Stomach smooth muscle (tissue), 2 donors: ENCODE results near the gene MYLK3.

Experiments used
- H3K27ac ChIP-seq: one replicate; pipeline ENCODE4 v1.7.0; 2013; ENCODE audit warnings: mild to moderate bottlenecking, low read length, inconsistent platforms
- H3K27me3 ChIP-seq, 2 donors: one replicate each; pipeline ENCODE4 v1.7.0; 2013; ENCODE audit warnings: low read length in 2 of 2; ENCODE audit not compliant: insufficient read depth in 2 of 2, control insufficient read depth in 1 of 2
- H3K36me3 ChIP-seq, 2 donors: one replicate each; pipeline ENCODE4 v1.7.0; 2013; ENCODE audit warnings: low read length in 2 of 2; ENCODE audit not compliant: control insufficient read depth in 2 of 2, insufficient read depth in 2 of 2
- H3K4me1 ChIP-seq: one replicate; pipeline ENCODE4 v1.7.0; 2013; ENCODE audit warnings: low read length; ENCODE audit not compliant: control insufficient read depth, insufficient read depth
- H3K4me3 ChIP-seq, 2 donors: one replicate each; pipeline ENCODE4 v1.7.0; 2013; ENCODE audit warnings: low read length in 2 of 2
- H3K9ac ChIP-seq, 2 donors: one replicate each; pipeline ENCODE4 v1.7.0; 2013; ENCODE audit warnings: low read length in 2 of 2, mild to moderate bottlenecking in 1 of 2
- H3K9me3 ChIP-seq, 2 donors: one replicate each; pipeline ENCODE4 v1.7.0; 2013; ENCODE audit warnings: low read length in 2 of 2; ENCODE audit not compliant: control insufficient read depth in 2 of 2
- donor health status: healthy.
- donor health status: Pancreatic carcinoma.

MYLK3 gene

GRCh38 chr16:46658925-46659324, 89.2 kb downstream of the MYLK3 start:
- H3K4me1 ChIP-seq = no peaks in the 10 kb centered on the region
- H3K27ac ChIP-seq = no peak overlapping the region
- H3K36me3 ChIP-seq = peaks cover 25 to 27% of the 10 kb centered on the region in 2 donors
- H3K9me3 ChIP-seq = no peaks in the 10 kb centered on the region
- no peaks in the 10 kb centered on the region for H3K27me3 ChIP-seq
- no peak overlapping the region for H3K9ac ChIP-seq
- no peak overlapping the region for H3K4me3 ChIP-seq
